ENCODE measurements around the gene RAB22A.

DNA sequence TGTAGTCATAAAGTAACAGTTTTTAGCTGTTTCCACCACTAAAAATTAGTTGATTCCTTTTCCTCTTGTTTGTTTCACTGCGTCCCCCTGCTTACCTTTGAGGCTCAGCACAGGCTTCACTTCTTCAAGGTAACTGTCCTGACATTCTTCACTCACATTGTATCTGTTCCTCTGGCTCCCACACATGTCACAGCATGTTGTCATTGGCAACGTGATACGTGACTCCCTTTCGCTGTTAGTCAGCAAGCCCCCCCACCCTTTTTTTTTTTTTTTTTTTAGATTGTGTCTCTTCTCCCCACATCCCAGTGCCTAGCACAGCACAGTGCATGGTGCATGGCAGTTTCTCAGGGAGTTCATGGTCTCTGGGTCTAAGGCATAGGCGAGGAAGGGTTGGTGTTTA, 92.8 kb downstream of the RAB22A start:
- TF ChIP-seq ZNF76 (CRISPR knock-in tag; IDR thresholded peaks at IDR 0.05; ENCODE audit: borderline replicate concordance): no peak
- no peak for TF ChIP-seq FIP1L1 (IDR thresholded peaks at IDR 0.05; ENCODE audit: low read depth, low read length, poor library complexity, severe bottlenecking)
- TF ChIP-seq MAZ (CRISPR knock-in tag; conservative IDR thresholded peaks at IDR 0.05 in 1 of 2, IDR thresholded peaks at IDR 0.05 in 1 of 2): no peak
- TF ChIP-seq POLR2A (conservative IDR thresholded peaks at IDR 0.05): no peak
- TF ChIP-seq, protein P1, sequence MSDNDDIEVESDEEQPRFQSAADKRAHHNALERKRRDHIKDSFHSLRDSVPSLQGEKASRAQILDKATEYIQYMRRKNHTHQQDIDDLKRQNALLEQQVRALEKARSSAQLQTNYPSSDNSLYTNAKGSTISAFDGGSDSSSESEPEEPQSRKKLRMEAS (CRISPR knock-in tag; IDR thresholded peaks at IDR 0.05): no peak
- TF ChIP-seq ZNF253 (CRISPR knock-in tag; conservative IDR thresholded peaks at IDR 0.05): no peak
- no peak for TF ChIP-seq NFYB (IDR thresholded peaks at IDR 0.05; ENCODE audit: extremely low read depth, insufficient read length)
- no peak for TF ChIP-seq CEBPB (tag; IDR thresholded peaks at IDR 0.05)
- no peak for TF ChIP-seq MYC (IDR thresholded peaks at IDR 0.05; ENCODE audit: low read depth, low read length)
- TF ChIP-seq MYC (CRISPR knock-in tag; IDR thresholded peaks at IDR 0.05; ENCODE audit: borderline replicate concordance, low read depth): no peak
- TF ChIP-seq, protein P2, sequence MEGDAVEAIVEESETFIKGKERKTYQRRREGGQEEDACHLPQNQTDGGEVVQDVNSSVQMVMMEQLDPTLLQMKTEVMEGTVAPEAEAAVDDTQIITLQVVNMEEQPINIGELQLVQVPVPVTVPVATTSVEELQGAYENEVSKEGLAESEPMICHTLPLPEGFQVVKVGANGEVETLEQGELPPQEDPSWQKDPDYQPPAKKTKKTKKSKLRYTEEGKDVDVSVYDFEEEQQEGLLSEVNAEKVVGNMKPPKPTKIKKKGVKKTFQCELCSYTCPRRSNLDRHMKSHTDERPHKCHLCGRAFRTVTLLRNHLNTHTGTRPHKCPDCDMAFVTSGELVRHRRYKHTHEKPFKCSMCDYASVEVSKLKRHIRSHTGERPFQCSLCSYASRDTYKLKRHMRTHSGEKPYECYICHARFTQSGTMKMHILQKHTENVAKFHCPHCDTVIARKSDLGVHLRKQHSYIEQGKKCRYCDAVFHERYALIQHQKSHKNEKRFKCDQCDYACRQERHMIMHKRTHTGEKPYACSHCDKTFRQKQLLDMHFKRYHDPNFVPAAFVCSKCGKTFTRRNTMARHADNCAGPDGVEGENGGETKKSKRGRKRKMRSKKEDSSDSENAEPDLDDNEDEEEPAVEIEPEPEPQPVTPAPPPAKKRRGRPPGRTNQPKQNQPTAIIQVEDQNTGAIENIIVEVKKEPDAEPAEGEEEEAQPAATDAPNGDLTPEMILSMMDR (IDR thresholded peaks at IDR 0.05 in 2 of 3, conservative IDR thresholded peaks at IDR 0.05 in 1 of 3; ENCODE audit: insufficient read depth in 2 of 3, low read depth in 1 of 3, low read length in 3 of 3): no peak
- no peak for TF ChIP-seq SIN3B (IDR thresholded peaks at IDR 0.05; ENCODE audit: low read depth)
